ENCODE data around the gene RAB11FIP3. TPM values are rescaled to one million over a fixed set of nuclear protein-coding genes. Genes with fewer than 3 reads are reported as not detected.

Gene RAB11FIP3
- total and polyA plus RNA-seq, 2 of the 13 experiments (the other 11 are each of a cell fraction or from before 2014, with no cell fraction given) = 34.3 to 57.6 TPM

DNA sequence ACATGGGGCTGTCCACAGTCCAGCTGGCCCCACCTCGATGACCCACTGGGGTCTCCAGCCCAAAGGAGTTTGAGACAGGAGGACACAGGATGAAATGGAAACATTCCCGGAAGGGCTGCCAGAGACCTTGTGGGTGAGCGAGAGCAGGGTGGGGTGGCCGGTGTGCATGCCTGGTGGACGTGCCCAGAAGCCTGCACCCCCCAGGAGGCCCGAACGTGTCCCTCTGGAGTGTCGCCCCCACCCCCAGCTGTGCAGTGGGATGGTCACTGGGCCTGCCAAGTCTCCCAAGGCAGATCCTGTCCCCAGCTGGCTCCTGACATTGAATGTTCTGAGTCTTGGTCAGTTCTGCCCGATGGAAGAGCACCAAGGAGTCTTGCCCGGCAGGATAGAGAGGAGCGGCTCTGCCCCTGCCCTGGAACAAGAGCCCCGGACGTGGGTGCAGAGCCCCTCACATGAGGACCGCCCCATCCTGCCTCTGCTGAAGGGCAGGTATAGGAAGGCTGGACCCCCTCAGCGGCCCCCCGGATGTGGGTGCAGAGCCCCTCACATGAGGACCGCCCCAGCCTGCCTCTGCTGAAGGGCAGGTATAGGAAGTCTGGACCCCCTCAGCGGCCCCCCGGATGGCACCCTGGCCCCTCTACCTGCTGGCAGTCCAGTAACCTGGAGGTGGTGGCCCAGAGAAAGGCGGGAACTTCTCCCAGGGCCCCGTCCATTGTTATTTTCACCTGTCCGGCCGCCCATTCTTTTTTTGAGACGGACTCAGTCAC lies 99.0 kb downstream of the RAB11FIP3 start:
- ChIA-PET CTCF (ENCODE audit: low intra/inter-chr PET ratio, low total read pairs) (no interaction called here), POLR2A (interaction anchor here (2.2 to 2.7 kb wide), 2 partner anchors 10 to 15 kb away, joined by 7 to 12 read pairs; no protein-coding TSS in a partner anchor)
- peaks cover 31% of the 10 kb centered on the region for H3K79me2 ChIP-seq (ENCODE audit: insufficient read depth, low read length)
- TF ChIP-seq, protein P1, sequence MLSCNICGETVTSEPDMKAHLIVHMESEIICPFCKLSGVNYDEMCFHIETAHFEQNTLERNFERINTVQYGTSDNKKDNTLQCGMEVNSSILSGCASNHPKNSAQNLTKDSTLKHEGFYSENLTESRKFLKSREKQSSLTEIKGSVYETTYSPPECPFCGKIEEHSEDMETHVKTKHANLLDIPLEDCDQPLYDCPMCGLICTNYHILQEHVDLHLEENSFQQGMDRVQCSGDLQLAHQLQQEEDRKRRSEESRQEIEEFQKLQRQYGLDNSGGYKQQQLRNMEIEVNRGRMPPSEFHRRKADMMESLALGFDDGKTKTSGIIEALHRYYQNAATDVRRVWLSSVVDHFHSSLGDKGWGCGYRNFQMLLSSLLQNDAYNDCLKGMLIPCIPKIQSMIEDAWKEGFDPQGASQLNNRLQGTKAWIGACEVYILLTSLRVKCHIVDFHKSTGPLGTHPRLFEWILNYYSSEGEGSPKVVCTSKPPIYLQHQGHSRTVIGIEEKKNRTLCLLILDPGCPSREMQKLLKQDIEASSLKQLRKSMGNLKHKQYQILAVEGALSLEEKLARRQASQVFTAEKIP (CRISPR knock-in tag; IDR thresholded peaks at IDR 0.05; ENCODE audit: borderline replicate concordance) = no peak
- TF ChIP-seq KDM2A (CRISPR knock-in tag; IDR thresholded peaks at IDR 0.05; ENCODE audit: borderline replicate concordance, low read depth) = peak; percentile 24; the same call in 1 of the 2 replicates
- TF ChIP-seq RBM22 (optimal IDR thresholded peaks at IDR 0.05; ENCODE audit: low read length) = peak; percentile 84
- TF ChIP-seq, protein P2, sequence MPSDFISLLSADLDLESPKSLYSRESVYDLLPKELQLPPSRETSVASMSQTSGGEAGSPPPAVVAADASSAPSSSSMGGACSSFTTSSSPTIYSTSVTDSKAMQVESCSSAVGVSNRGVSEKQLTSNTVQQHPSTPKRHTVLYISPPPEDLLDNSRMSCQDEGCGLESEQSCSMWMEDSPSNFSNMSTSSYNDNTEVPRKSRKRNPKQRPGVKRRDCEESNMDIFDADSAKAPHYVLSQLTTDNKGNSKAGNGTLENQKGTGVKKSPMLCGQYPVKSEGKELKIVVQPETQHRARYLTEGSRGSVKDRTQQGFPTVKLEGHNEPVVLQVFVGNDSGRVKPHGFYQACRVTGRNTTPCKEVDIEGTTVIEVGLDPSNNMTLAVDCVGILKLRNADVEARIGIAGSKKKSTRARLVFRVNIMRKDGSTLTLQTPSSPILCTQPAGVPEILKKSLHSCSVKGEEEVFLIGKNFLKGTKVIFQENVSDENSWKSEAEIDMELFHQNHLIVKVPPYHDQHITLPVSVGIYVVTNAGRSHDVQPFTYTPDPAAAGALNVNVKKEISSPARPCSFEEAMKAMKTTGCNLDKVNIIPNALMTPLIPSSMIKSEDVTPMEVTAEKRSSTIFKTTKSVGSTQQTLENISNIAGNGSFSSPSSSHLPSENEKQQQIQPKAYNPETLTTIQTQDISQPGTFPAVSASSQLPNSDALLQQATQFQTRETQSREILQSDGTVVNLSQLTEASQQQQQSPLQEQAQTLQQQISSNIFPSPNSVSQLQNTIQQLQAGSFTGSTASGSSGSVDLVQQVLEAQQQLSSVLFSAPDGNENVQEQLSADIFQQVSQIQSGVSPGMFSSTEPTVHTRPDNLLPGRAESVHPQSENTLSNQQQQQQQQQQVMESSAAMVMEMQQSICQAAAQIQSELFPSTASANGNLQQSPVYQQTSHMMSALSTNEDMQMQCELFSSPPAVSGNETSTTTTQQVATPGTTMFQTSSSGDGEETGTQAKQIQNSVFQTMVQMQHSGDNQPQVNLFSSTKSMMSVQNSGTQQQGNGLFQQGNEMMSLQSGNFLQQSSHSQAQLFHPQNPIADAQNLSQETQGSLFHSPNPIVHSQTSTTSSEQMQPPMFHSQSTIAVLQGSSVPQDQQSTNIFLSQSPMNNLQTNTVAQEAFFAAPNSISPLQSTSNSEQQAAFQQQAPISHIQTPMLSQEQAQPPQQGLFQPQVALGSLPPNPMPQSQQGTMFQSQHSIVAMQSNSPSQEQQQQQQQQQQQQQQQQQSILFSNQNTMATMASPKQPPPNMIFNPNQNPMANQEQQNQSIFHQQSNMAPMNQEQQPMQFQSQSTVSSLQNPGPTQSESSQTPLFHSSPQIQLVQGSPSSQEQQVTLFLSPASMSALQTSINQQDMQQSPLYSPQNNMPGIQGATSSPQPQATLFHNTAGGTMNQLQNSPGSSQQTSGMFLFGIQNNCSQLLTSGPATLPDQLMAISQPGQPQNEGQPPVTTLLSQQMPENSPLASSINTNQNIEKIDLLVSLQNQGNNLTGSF (CRISPR knock-in tag; IDR thresholded peaks at IDR 0.05) = no peak
- TF ChIP-seq, protein P3, sequence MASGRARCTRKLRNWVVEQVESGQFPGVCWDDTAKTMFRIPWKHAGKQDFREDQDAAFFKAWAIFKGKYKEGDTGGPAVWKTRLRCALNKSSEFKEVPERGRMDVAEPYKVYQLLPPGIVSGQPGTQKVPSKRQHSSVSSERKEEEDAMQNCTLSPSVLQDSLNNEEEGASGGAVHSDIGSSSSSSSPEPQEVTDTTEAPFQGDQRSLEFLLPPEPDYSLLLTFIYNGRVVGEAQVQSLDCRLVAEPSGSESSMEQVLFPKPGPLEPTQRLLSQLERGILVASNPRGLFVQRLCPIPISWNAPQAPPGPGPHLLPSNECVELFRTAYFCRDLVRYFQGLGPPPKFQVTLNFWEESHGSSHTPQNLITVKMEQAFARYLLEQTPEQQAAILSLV (CRISPR knock-in tag; IDR thresholded peaks at IDR 0.05; ENCODE audit: borderline replicate concordance) = no peak
- TF ChIP-seq, protein P4, sequence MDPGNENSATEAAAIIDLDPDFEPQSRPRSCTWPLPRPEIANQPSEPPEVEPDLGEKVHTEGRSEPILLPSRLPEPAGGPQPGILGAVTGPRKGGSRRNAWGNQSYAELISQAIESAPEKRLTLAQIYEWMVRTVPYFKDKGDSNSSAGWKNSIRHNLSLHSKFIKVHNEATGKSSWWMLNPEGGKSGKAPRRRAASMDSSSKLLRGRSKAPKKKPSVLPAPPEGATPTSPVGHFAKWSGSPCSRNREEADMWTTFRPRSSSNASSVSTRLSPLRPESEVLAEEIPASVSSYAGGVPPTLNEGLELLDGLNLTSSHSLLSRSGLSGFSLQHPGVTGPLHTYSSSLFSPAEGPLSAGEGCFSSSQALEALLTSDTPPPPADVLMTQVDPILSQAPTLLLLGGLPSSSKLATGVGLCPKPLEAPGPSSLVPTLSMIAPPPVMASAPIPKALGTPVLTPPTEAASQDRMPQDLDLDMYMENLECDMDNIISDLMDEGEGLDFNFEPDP (CRISPR knock-in tag; conservative IDR thresholded peaks at IDR 0.05) = no peak
- TF ChIP-seq NFKB2 (CRISPR knock-in tag; IDR thresholded peaks at IDR 0.05; ENCODE audit: borderline replicate concordance) = no peak
- no peak for TF ChIP-seq TBL1XR1 (IDR thresholded peaks at IDR 0.05; ENCODE audit: borderline replicate concordance, low read length, partially characterized antibody)
- TF ChIP-seq MEF2D (CRISPR knock-in tag; IDR thresholded peaks at IDR 0.05) = no peak
- TF ChIP-seq CBFB (CRISPR knock-in tag; IDR thresholded peaks at IDR 0.05) = no peak
- TF ChIP-seq HNRNPK (IDR thresholded peaks at IDR 0.05; ENCODE audit: low read depth, low read length, poor library complexity, severe bottlenecking) = no peak
- no peak for TF ChIP-seq RNF2 (conservative IDR thresholded peaks at IDR 0.05; ENCODE audit: low read depth)
- no peak for TF ChIP-seq FOSL2 (CRISPR knock-in tag; IDR thresholded peaks at IDR 0.05)
- TF ChIP-seq ZNF788 (CRISPR knock-in tag; IDR thresholded peaks at IDR 0.05; ENCODE audit: borderline replicate concordance) = no peak

More for the DNA sequence above, 99.0 kb downstream of the RAB11FIP3 start:
- intact Hi-C loops (cut with micrococcal nuclease; ENCODE audit: unreplicated experiment) = no loop called here
- no peaks in the 10 kb centered on the region; a peak in 1 of 5 replicates for H3K27me3 ChIP-seq (ENCODE audit: control insufficient read depth in 1 of 2, insufficient read depth in 2 of 2, low read length in 2 of 2)
- no peak overlapping the region for H3K27ac ChIP-seq (ENCODE audit: extremely low read length, insufficient read depth, low read length)
- in situ Hi-C loops (cut with HindIII; ENCODE audit: extremely low pct_ligation_motif_present, low pct_unique_long_range_greater_than_20kb) = no loop called here
- no peak overlapping the region for H2AFZ ChIP-seq (ENCODE audit: low read length)
- H3K4me3 ChIP-seq (replicated peaks in 1 of 3; ENCODE audit: insufficient read depth in 1 of 3, low read depth in 2 of 3, low read length in 3 of 3) = no peak overlapping the region
- ATAC-seq (no peak), DNase-seq (ENCODE audit: low spot score) (no peak), FAIRE-seq (no peak)
- peaks cover 11 to 23% of the 10 kb centered on the region in 2 experiments; a peak in 4 of 5 replicates for H3K36me3 ChIP-seq (replicated peaks in 1 of 2; ENCODE audit: control insufficient read depth in 1 of 2, insufficient read depth in 2 of 2, low read length in 2 of 2)
- no peak overlapping the region for H3K4me2 ChIP-seq (ENCODE audit: low read depth, low read length)
- no peaks in the 10 kb centered on the region for H3K9me3 ChIP-seq (ENCODE audit: low read length)
- BruUV-seq (replicated peaks) = no TSS peak
- 88% methylated on average over 8 of the region's 24 CpGs for WGBS (ENCODE audit: low lambda C conversion rate)
- no peak overlapping the region for H3K9ac ChIP-seq (ENCODE audit: insufficient read depth, low read depth, low read length)
- peaks cover 3% of the 10 kb centered on the region; the same call in 1 of the 2 replicates for H4K20me1 ChIP-seq (ENCODE audit: insufficient read depth, low read length)
- peaks cover 37% of the 10 kb centered on the region for H3K4me1 ChIP-seq (ENCODE audit: insufficient read depth, low read length)
